Activated naive CD4-positive, alpha-beta T cell treated with anti-CD3 and anti-CD28 coated beads for 36 hours (primary cell): ENCODE results near the gene CACNA2D3. TPM values are rescaled to one million over a fixed set of nuclear protein-coding genes. Genes with fewer than 3 reads are reported as not detected.

Experiments used
- CTCF ChIA-PET: fragments of 350-600 bp; sonication (Branson Sonifier 250); formaldehyde crosslinking; loops from one replicate; lab custom pipeline; 2021; ENCODE audit warnings: antibody characterized with exemption; lab: Charles Lee
- DNase-seq: peaks from one replicate; pipeline ENCODE4 v3.0.0-alpha.2; 2020
- H3K27ac Mint-ChIP-seq: one replicate; pipeline ENCODE4 v1.8.0; 2021; ENCODE audit warnings: mild to moderate bottlenecking, mixed read lengths
- H3K27me3 Mint-ChIP-seq: one replicate; pipeline ENCODE4 v1.8.0; 2021; ENCODE audit warnings: low read depth, mixed read lengths
- H3K36me3 Mint-ChIP-seq: one replicate; pipeline ENCODE4 v1.8.0; 2021; ENCODE audit warnings: low read depth, mixed read lengths
- H3K4me1 Mint-ChIP-seq: one replicate; pipeline ENCODE4 v1.8.0; 2021; ENCODE audit warnings: low read depth, mixed read lengths
- H3K4me3 Mint-ChIP-seq: one replicate; pipeline ENCODE4 v1.8.0; 2021; ENCODE audit warnings: mild to moderate bottlenecking, moderate library complexity, mixed read lengths
- H3K9me3 Mint-ChIP-seq: one replicate; pipeline ENCODE4 v1.8.0; 2021; ENCODE audit warnings: mixed read lengths
- intact Hi-C: fragments of 100-400 bp; cut with micrococcal nuclease; formaldehyde crosslinking; loops from one replicate; pipeline ENCODE4 v1.15.1; 2023
- total RNA-seq, 2 experiments: library from RNA; stranded (reverse); gene quantifications; one replicate each; pipeline ENCODE4 v1.2.3, GENCODE V29; 2021

Gene CACNA2D3
- total RNA-seq, 2 experiments from 2014 or later, result not detected

- no peak for DNase-seq
- intact Hi-C loops, result no loop called here
- peaks cover 2% of the 10 kb centered on the region for H3K27me3 Mint-ChIP-seq
- no peaks in the 10 kb centered on the region for H3K4me1 Mint-ChIP-seq
- H3K36me3 Mint-ChIP-seq, result no peaks in the 10 kb centered on the region
- H3K4me3 Mint-ChIP-seq, result no peak overlapping the region
- CTCF ChIA-PET, result no interaction called here
- H3K27ac Mint-ChIP-seq, result no peak overlapping the region
- H3K9me3 Mint-ChIP-seq, result no peaks in the 10 kb centered on the region
These were observed 411.5 kb downstream of the CACNA2D3 start for GRCh38 chr3:54533856-54534255.

DNA sequence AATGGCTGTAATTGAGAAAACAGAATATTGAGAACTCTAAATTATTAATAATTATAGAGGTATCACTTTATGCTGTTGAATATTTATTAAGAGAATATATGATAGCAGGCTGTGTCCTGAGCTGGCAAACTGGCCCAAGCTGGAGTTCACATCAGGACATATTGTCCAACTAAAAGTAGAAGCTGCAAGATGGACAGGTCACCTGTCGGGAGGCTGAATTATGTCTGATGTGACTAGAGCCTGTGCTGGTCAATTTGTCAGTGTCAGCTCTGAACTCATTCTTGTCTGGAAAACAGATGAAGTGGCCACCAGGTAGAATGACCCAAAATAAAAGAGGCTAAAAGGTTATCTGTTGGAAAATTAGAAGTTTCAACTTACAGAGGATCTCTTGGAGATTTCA, 413.3 kb downstream of the CACNA2D3 start:
- DNase-seq, result no peak
- Mint-ChIP-seq H3K9me3 (no peaks in the 10 kb centered on the region), H3K27me3 (peaks cover 2% of the 10 kb centered on the region), H3K4me3 (no peak overlapping the region), H3K4me1 (no peaks in the 10 kb centered on the region), H3K36me3 (no peaks in the 10 kb centered on the region), H3K27ac (no peak overlapping the region)
- intact Hi-C loops, result no loop called here
- CTCF ChIA-PET, result interaction anchor here (0.6 kb wide), 1 partner anchor 730 kb away, joined by 4 read pairs; no protein-coding TSS in a partner anchor

DNA sequence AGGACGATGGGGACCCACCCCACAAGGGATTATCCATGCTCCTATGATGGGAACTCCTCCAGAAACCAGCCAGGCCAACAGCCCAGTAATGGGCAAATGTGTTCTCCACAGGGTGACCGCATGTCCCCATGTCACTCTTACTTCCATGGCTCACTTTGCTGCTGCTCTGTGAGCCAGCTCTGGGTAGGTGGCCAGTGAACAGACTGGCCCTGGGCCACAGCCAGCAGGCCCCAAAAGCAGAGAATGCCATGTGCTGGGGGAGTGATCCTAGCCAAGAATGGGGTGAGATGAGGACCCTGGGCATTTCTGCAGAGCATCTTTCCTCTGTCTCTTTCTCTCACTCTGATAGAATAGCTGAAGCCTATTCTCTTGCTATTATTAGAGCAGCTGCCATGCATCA, 414.1 kb downstream of the CACNA2D3 start:
- intact Hi-C loops, result no loop called here
- H3K4me3 Mint-ChIP-seq, result no peak overlapping the region
- no peak overlapping the region for H3K27ac Mint-ChIP-seq
- peaks cover 2% of the 10 kb centered on the region for H3K27me3 Mint-ChIP-seq
- DNase-seq, result no peak
- no peaks in the 10 kb centered on the region for H3K36me3 Mint-ChIP-seq
- H3K4me1 Mint-ChIP-seq, result no peaks in the 10 kb centered on the region
- no peaks in the 10 kb centered on the region for H3K9me3 Mint-ChIP-seq
- CTCF ChIA-PET, result no interaction called here

- CTCF ChIA-PET, result no interaction called here
- Mint-ChIP-seq H3K4me1 (no peaks in the 10 kb centered on the region), H3K36me3 (no peaks in the 10 kb centered on the region), H3K27ac (no peak overlapping the region), H3K27me3 (peaks cover 2% of the 10 kb centered on the region), H3K4me3 (no peak overlapping the region), H3K9me3 (no peaks in the 10 kb centered on the region)
- DNase-seq, result no peak
- intact Hi-C loops, result no loop called here
These were observed 415.2 kb downstream of the CACNA2D3 start for GRCh38 chr3:54537506-54537905.

GRCh38 chr3:54538346-54538745, 416.0 kb downstream of the CACNA2D3 start:
- H3K27ac Mint-ChIP-seq, result no peak overlapping the region
- no peak for DNase-seq
- intact Hi-C loops, result no loop called here
- H3K4me1 Mint-ChIP-seq, result no peaks in the 10 kb centered on the region
- no peak overlapping the region for H3K4me3 Mint-ChIP-seq
- H3K27me3 Mint-ChIP-seq, result peaks cover 2% of the 10 kb centered on the region
- H3K36me3 Mint-ChIP-seq, result no peaks in the 10 kb centered on the region
- CTCF ChIA-PET, result no interaction called here
- H3K9me3 Mint-ChIP-seq, result no peaks in the 10 kb centered on the region

DNA sequence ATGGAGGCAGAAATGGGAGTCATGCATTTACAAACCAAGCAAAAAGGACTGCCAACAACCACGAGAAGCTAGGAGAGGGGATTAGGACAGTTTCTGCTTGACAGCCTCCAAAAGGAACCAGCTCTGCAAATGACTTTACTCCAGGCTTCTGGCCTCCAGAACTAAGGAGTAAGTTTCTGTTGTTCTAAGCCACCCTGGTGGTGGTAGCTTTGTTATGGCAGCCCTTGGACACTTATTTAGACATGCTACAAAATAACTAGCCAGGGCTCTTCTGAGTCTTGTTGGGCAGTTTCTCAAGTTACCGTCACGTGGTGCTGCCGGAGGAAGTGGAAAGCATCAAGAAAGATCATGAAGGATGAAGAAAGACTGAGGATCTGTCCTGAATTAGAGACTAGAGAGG, 419.0 kb downstream of the CACNA2D3 start:
- no peak overlapping the region for H3K4me3 Mint-ChIP-seq
- no peaks in the 10 kb centered on the region for H3K36me3 Mint-ChIP-seq
- intact Hi-C loops, result no loop called here
- no peaks in the 10 kb centered on the region for H3K9me3 Mint-ChIP-seq
- no peaks in the 10 kb centered on the region for H3K4me1 Mint-ChIP-seq
- DNase-seq, result no peak
- H3K27me3 Mint-ChIP-seq, result no peaks in the 10 kb centered on the region
- CTCF ChIA-PET, result no interaction called here
- H3K27ac Mint-ChIP-seq, result no peak overlapping the region

- no peak overlapping the region for H3K4me3 Mint-ChIP-seq
- no peak overlapping the region for H3K27ac Mint-ChIP-seq
- H3K4me1 Mint-ChIP-seq, result no peaks in the 10 kb centered on the region
- intact Hi-C loops, result no loop called here
- no peak for DNase-seq
- H3K9me3 Mint-ChIP-seq, result peaks cover 2% of the 10 kb centered on the region
- H3K36me3 Mint-ChIP-seq, result no peaks in the 10 kb centered on the region
- no peaks in the 10 kb centered on the region for H3K27me3 Mint-ChIP-seq
- CTCF ChIA-PET, result no interaction called here
These were observed 421.1 kb downstream of the CACNA2D3 start for GRCh38 chr3:54543446-54543845.

GRCh38 chr3:54547051-54547450, 424.7 kb downstream of the CACNA2D3 start:
- no peaks in the 10 kb centered on the region for H3K27me3 Mint-ChIP-seq
- no peak overlapping the region for H3K27ac Mint-ChIP-seq
- no peak overlapping the region for H3K4me3 Mint-ChIP-seq
- CTCF ChIA-PET, result interaction anchor here (0.6 kb wide), 1 partner anchor 118 kb away, joined by 4 read pairs; no protein-coding TSS in a partner anchor
- no peaks in the 10 kb centered on the region for H3K36me3 Mint-ChIP-seq
- intact Hi-C loops, result no loop called here
- peaks cover 2% of the 10 kb centered on the region for H3K9me3 Mint-ChIP-seq
- no peaks in the 10 kb centered on the region for H3K4me1 Mint-ChIP-seq
- DNase-seq, result no peak

DNA sequence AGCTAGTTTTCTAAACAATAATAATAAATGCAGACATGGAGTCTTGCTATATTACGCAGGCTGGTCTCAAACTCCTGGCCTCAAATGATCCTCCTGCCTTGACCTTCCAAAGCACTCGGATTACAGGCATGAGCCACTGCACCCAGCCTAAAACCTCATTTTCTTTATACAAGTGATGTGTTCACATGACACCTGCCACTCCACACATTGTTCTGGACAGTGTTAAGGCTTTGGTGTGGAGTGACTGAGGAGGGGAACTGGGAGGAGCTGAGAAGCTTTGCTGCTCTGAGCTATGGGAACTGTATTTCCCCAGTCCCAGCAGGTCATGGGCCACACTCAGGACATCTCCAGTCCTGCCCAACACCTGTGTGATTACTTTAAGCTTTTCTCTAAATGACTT, 425.5 kb downstream of the CACNA2D3 start:
- CTCF ChIA-PET, result interaction anchor here (0.6 kb wide), 1 partner anchor 77 kb away, joined by 3 read pairs; no protein-coding TSS in a partner anchor
- Mint-ChIP-seq H3K4me3 (no peak overlapping the region), H3K27me3 (no peaks in the 10 kb centered on the region), H3K9me3 (peaks cover 2% of the 10 kb centered on the region), H3K4me1 (no peaks in the 10 kb centered on the region), H3K36me3 (no peaks in the 10 kb centered on the region), H3K27ac (no peak overlapping the region)
- intact Hi-C loops, result no loop called here
- no peak for DNase-seq

GRCh38 chr3:54549607-54550220, 427.4 kb downstream of the CACNA2D3 start:
- Mint-ChIP-seq H3K4me1 (no peaks in the 10 kb centered on the region), H3K4me3 (no peak overlapping the region), H3K9me3 (peaks cover 2% of the 10 kb centered on the region), H3K27me3 (no peaks in the 10 kb centered on the region), H3K27ac (no peak overlapping the region), H3K36me3 (no peaks in the 10 kb centered on the region)
- CTCF ChIA-PET, result no interaction called here
- intact Hi-C loops, result no loop called here
- DNase-seq, result no peak

- CTCF ChIA-PET, result no interaction called here
- no peaks in the 10 kb centered on the region for H3K27me3 Mint-ChIP-seq
- no peak overlapping the region for H3K27ac Mint-ChIP-seq
- intact Hi-C loops, result no loop called here
- no peak overlapping the region for H3K4me3 Mint-ChIP-seq
- H3K36me3 Mint-ChIP-seq, result no peaks in the 10 kb centered on the region
- H3K4me1 Mint-ChIP-seq, result no peaks in the 10 kb centered on the region
- no peak for DNase-seq
- peaks cover 2% of the 10 kb centered on the region for H3K9me3 Mint-ChIP-seq
These were observed 428.0 kb downstream of the CACNA2D3 start for GRCh38 chr3:54550221-54550977.

GRCh38 chr3:54556630-54557029, 434.3 kb downstream of the CACNA2D3 start:
- Mint-ChIP-seq H3K27ac (no peak overlapping the region), H3K4me3 (no peak overlapping the region), H3K27me3 (no peaks in the 10 kb centered on the region), H3K4me1 (no peaks in the 10 kb centered on the region), H3K36me3 (no peaks in the 10 kb centered on the region), H3K9me3 (no peaks in the 10 kb centered on the region)
- intact Hi-C loops, result no loop called here
- DNase-seq, result no peak
- CTCF ChIA-PET, result no interaction called here
